ENCODE measurements around the gene HCAR1. TPM values are rescaled to one million over a fixed set of nuclear protein-coding genes. Genes with fewer than 3 reads are reported as not detected.

HCAR1 gene
- total RNA-seq, 1 experiment from 2014 or later, result 0.31 TPM

GRCh38 chr12:122732611-122733010 is 2.0 kb upstream of the HCAR1 start:
- no peaks in the 10 kb centered on the region for H3K27me3 ChIP-seq (ENCODE audit: control insufficient read depth, insufficient read depth, low read length)
- CTCF ChIA-PET, result interaction anchor here (0.5 kb wide), 1 partner anchor 58 kb away, joined by 4 read pairs; no protein-coding TSS in a partner anchor
- ATAC-seq, result no peak
- H3K9me3 ChIP-seq (ENCODE audit: control insufficient read depth, insufficient read depth, low read depth, low read length), result no peaks in the 10 kb centered on the region
- intact Hi-C loops (cut with micrococcal nuclease; ENCODE audit: unreplicated experiment) (no loop called here), in situ Hi-C loops (cut with HindIII; ENCODE audit: low pct_unique_long_range_greater_than_20kb, low sequenced_read_pairs) (no loop called here)
- peaks cover 9% of the 10 kb centered on the region for H3K4me1 ChIP-seq (ENCODE audit: control insufficient read depth, insufficient read depth, low read length)
- POLR2A ChIA-PET, result no interaction called here
- BruUV-seq (replicated peaks), result no TSS peak
- TF ChIP-seq POLR2AphosphoS5 (IDR thresholded peaks at IDR 0.05; ENCODE audit: low read depth, low read length), result no peak
- no peak for TF ChIP-seq REST (IDR thresholded peaks at IDR 0.05; ENCODE audit: insufficient read depth in 1 of 2, low read depth in 2 of 2, low read length in 1 of 2)
- no peak for TF ChIP-seq SIN3A (IDR thresholded peaks at IDR 0.05; ENCODE audit: borderline replicate concordance, insufficient read depth, low read depth, low read length)
- TF ChIP-seq CTCF (IDR thresholded peaks at IDR 0.05), result no peak
- TF ChIP-seq TCF7L2 (IDR thresholded peaks at IDR 0.05; ENCODE audit: low read depth, low read length), result no peak
- no peak for DNase-seq (ENCODE audit: low read depth, low spot score)
- no peaks in the 10 kb centered on the region for H3K36me3 ChIP-seq (ENCODE audit: control insufficient read depth, insufficient read depth, low read length)
- H3K4me3 ChIP-seq (ENCODE audit: low read depth in 2 of 2, low read length in 2 of 2), result no peak overlapping the region
- H3K27ac ChIP-seq (ENCODE audit: low read length), result no peak overlapping the region

- CTCF ChIA-PET, result no interaction called here
- H3K4me3 ChIP-seq (ENCODE audit: low read depth in 2 of 2, low read length in 2 of 2), result no peak overlapping the region
- no peak overlapping the region for H3K27ac ChIP-seq (ENCODE audit: low read length)
- TF ChIP-seq CTCF (IDR thresholded peaks at IDR 0.05) (no peak), SIN3A (IDR thresholded peaks at IDR 0.05; ENCODE audit: borderline replicate concordance, insufficient read depth, low read depth, low read length) (no peak), TCF7L2 (IDR thresholded peaks at IDR 0.05; ENCODE audit: low read depth, low read length) (no peak), POLR2AphosphoS5 (IDR thresholded peaks at IDR 0.05; ENCODE audit: low read depth, low read length) (no peak), REST (IDR thresholded peaks at IDR 0.05; ENCODE audit: insufficient read depth in 1 of 2, low read depth in 2 of 2, low read length in 1 of 2) (no peak)
- in situ Hi-C loops (cut with HindIII; ENCODE audit: low pct_unique_long_range_greater_than_20kb, low sequenced_read_pairs) (no loop called here), intact Hi-C loops (cut with micrococcal nuclease; ENCODE audit: unreplicated experiment) (no loop called here)
- no peaks in the 10 kb centered on the region for H3K9me3 ChIP-seq (ENCODE audit: control insufficient read depth, insufficient read depth, low read depth, low read length)
- DNase-seq (ENCODE audit: low read depth, low spot score) (no peak), ATAC-seq (no peak)
- H3K4me1 ChIP-seq (ENCODE audit: control insufficient read depth, insufficient read depth, low read length), result peaks cover 9% of the 10 kb centered on the region
- BruUV-seq (replicated peaks), result no TSS peak
- H3K36me3 ChIP-seq (ENCODE audit: control insufficient read depth, insufficient read depth, low read length), result no peaks in the 10 kb centered on the region
- H3K27me3 ChIP-seq (ENCODE audit: control insufficient read depth, insufficient read depth, low read length), result no peaks in the 10 kb centered on the region
- POLR2A ChIA-PET, result interaction anchor here (0.6 kb wide), 1 partner anchor 93 kb away, joined by 5 read pairs; no protein-coding TSS in a partner anchor
These were observed 1.5 kb upstream of the HCAR1 start for GRCh38 chr12:122732170-122732569.
